GM19351 (cell line): Measurements from ENCODE around the gene BRI3.

Experiments used
- ATAC-seq: cut with Tn5 transposase; IDR thresholded peaks from one replicate; pipeline ENCODE4 v1.9.1; 2021; ENCODE audit warnings: mild to moderate bottlenecking, moderate library complexity; ENCODE audit not compliant: unreplicated experiment

BRI3 gene, protein sequence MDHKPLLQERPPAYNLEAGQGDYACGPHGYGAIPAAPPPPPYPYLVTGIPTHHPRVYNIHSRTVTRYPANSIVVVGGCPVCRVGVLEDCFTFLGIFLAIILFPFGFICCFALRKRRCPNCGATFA

DNA sequence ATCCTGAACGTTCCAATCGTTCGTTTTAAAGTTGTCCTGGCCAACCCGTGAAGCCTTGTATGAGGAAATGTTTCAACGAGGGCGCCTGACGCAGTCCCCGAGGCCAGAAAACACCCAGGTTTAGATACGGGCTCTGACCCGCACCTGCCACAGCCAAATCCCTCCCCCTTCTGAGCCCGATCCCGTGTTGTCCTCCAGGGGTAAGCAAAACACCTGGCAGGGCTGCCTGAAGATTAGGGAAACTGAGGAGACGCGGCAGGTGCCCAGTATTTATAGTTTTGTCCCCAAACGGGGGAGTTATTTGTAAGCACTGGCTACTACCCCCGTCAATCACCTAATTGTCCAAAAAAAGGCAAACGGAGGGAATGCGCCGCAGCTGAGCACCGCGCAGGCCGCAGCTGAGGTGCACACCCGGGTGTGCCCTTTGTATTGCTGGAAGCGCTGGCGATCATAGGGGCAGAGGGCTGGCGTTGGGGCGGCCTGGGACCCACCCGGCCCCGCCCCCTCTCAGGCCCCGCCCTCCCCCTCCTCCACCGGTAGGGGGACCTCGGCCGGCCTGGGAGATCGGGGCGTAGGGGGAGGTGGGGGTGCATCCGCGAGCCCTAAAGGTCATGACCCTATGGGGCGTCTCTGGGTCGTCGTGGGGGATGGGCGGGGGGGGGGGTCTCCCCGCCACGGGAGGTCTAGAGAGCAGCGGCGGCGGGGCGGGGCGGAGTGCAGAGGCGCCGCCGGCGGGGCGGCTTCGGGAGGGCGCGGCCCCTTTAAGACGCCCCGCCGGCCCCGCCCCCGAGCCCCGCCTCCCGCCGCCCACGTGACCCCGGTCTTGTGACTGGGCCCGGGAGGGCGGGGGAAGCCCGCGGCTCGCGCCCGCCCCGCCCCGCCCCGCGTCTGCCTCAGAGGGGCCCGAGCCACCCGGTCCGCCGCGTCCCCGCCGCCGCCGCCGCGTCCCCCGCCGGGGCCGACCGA, at the start of gene BRI3:
Gene BRI3 (plus strand): TSS at position 896 of the 966 bp plus-strand sequence. CDS start 110 bp downstream, outside the sequence.
- peak; percentile 79 for ATAC-seq

DNA sequence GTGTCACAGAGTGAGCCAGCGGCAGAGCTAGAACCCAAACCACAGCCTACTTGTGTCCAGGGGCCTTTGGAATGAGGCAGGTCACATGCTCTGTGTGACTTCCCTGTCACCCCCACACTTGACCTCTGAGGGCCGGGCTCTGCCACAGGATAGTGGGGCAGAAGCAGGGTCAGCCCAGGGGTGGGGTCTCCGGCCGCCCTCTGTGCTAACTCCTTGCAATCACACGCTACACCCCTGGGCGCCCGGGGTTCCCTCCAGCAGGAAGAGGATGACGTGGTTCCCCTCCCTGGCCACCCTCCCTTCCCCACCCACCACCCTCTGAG, 49.3 kb upstream of the BRI3 start:
- no peak for ATAC-seq

DNA sequence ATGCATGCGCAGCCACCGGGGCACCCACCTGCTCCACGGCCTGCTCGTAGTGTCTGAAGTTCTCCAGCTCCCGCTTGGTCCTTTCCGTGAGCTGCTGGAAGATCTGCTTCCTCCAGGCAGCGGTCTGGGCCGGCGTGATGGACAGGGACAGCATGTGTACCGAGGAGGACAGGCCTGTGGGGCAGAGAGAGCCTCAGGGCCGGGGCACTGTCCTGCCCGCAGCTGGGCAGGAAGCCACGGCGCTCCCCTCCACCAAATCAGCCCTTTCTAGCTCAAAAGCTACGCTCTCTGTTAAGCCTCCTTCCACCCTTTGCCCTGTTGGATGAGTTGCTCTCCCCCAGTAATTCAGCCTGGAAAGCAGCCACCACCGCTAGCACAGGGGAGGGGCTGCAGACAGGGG, 48.7 kb upstream of the BRI3 start:
- no peak for ATAC-seq

DNA sequence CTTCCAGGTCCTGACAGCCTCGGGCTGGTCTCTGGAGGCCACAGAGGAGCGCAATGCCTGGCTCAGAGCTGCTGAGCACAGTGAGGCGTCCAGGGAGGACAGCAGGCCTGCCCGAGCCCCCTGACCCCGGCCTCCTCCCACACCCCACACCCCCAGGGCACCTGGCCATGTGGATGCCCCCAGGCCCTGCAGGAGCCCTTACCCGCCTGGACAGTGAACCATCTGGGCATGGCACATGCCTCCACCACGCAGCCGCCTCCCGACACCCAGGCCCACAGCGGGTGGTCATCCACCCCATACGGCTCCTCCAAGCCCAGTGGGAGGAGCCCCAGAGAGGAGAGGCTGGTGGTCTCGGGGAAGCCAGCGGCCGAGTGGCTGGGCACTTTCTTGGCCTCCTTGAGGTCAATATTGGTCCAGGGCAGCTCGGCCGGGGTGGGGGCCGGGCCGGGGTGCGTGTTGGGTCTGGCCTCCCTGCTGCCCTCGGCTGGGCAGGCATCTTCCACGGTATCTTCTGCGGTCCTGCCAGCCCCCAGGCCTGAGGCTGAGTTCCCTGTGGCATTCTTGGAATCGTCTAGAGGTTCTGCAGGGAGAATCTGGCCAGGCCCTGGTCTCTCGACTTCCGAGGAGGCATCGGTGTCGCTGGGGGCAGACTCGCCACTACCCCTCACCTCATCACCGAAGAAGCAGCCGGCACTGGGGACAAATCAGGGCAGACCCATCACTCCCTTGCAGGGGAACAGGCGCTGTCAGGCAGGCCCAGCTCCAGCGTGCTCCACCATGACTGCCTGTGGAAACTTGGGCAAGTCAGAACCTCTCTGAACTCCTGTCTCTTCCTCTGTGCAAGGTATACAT, 48.0 kb upstream of the BRI3 start:
- ATAC-seq, result no peak

DNA sequence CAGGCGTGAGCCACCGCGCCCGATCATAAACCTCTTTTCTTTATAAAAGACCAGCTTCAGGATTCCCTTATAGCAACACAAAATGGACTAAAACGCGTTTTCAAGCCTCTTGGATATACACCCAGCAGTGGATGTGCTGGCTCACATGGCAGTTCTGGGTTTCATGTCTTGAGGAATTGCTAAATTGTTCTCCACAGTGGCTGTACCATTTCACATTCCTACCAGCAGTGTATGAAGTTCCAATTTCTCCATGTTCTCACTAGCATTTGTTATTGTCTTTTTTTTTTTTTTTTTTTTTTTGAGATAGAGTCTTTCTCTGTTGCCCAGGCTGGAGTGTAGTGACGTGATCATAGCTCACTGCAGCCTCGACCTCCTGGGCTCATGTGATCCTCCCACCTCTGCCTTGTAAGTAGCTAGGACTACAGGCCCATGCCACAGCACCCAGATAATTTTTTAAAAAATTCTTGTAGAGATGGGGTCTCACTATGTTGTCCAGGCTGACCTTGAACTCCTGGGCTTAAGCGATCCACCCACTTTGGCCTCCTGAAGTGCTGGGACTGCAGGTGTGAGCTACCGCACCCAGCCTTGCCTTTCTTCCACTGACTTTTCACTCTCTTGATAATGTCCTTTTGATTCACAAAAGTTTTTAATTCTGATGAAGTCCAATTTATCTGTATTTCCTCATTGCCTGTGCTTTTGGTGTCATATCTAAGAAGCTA, 46.9 kb upstream of the BRI3 start:
- no peak for ATAC-seq

DNA sequence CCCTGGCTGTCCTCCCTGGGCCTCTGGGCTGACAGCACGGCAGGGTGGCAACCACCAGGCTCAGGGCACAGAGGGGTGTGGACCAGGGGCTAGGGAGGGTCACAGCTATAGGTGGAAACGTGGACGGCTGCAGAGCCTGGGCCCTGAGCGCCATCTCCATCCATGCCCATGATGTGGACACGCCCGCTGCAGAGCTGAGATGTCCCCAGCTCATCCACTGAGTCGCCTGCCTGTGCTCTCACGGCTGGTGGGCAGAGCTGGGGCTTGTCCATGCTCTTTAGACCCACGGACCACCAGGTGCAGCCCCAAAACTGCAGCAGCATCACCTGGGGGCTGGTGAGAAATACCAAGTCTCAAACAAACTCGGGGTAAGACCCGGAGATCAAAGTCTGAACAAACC, 45.6 kb upstream of the BRI3 start:
- no peak for ATAC-seq

DNA sequence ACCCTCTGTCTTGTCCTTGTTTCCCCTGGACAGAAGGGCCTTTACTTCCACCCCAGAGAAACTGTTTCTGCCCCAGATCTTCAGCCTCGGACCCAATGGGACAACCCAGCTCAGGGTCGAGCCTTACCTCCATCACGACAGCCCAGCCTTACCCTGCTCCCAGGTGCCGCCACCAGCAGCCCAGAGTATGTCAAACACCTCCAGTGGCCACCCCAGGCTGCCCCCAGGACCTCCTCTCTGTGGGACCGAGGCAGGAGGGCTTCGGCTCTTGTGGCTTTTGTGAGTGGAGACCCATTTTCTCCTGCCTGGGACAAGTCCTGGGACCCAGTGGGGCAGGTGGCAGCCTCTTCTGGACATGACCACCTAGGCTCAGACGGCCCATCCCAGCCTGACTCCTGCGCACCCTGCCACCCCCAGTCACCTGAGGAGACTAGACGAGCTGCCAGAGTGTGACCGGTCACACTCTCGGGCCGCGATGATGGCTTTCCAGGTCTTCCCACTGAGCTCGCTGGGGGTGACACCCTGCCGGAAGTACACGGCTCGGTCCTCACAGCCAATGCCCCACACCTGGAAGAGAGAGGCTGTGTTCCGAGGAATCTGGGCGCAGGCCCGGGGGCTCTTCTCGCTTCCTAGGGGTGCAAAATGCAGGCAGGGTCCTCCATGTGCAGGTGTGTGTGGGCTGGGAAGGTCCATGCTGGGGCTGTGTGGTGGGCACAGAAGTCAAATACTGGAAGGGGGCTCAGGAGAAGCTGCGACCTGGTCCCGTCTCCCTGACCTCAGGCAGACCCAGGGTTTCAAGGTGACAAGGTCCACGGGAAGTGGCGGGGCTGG, 44.9 kb upstream of the BRI3 start:
- ATAC-seq, result no peak

DNA sequence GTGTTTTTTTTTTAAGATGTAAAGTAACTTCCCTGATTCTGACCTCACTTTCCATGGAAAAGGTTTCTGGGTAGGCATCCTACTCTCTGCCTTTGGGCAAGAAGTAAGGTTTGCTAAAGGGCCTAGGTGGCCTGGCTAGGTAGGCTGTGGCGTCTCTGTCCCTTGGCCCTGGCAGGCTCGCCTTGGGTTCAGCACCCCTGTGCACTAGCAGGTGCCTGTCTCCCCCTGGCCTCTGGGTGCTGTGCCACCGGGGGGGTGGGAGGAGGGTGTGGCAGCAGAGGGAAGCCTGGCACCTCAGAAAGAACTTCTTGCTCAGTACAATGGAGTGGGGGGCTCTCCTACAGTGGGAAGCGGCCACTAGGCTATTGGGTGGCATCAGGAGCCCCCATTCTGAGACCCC, 43.4 kb upstream of the BRI3 start:
- no peak for ATAC-seq

DNA sequence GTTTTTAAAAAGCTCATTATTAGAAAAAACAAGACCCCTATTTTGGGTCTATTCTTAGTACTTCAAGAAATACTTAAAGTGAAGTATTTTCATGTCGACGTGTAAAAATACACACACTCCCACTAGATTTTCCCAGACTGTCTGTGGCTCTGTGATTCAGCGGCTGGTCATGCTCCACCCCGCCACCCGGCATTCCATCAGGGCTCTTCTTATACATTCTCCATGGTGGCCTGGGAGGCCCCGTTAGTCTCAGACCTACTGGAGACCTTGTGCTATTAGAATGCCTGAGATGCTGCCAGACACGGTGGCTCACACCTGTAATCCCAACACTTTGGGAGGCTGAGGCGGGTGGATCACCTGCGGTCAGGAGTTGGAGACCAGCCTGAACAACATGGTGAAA, 42.5 kb upstream of the BRI3 start:
- ATAC-seq, result no peak

DNA sequence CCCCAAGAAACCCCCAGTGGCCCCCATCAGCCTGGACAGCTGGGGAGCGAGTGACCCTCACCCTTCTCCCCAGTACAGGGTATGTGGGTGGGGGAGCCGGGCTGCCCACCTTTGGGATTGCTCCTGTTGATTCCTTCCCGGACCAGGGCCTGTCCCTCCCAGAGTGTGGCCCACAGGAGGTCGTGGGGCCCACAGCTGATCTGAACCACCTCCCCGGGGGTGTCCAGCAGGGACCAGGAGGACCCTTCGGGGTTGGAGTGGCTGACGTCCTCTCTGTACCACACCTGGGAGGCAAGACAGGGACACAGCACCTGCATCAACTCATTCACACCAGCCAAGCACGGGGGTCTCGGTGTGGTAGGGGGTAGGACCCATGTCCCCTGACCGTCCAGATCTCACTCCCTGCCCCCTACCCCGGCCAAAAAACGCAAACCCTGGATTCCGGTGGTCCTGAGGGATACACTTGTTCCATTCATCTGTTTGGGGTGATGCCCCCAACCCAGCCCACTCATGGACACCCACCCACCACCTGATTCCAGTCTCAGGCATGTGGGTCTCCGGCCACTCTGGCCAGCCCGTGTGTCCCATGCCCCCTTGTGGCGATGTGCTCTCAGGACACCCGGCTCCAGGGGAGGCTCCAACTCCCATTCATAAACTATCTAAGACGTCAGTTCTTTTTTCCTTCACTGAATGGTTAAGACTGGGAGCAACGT, 40.4 kb upstream of the BRI3 start:
- peak; percentile 76 for ATAC-seq

DNA sequence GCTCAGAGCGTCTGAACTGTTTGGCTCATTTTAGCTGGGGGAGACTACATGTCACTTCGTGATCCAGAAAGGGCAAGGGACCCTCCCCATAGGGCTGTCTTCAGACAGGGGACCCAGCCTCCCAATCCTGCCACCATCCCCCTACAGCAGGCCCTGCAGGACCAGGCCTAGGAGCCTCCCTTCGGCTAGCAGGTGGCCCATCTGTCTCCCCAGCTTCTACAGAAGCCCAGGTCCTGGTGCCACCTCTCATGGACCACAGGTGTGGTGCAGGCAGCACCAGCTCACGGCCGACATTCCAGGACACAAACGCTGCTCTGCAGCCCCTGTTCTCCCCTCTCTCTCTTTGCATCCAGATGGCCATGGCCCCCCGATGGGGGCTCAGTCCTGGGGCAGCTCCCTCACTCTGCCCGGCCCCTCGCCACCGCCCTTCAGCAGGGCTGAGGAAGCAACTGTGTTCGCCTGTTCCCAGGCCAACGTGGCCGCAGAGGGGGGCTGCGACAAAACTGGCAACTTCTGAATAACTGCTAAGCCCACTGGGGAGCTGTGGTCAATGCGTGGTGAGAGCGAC, 39.7 kb upstream of the BRI3 start:
- peak; percentile 20 for ATAC-seq

DNA sequence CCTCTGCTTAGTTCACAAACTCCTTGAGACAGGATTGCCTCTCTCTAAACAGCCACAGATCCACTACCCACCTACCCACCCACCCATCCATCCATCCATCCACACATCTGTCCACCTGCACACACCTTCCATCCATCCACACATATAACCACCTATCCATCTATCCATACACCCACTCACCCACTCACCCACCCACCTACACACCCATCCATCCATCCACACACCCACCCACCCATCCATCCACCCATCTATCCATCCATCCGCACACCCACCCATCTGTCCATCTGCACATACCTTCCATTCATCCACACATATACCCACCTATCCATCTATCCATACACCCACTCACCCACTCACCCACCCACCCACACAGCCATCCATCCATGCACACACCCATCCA, 39.1 kb upstream of the BRI3 start:
- ATAC-seq, result no peak

DNA sequence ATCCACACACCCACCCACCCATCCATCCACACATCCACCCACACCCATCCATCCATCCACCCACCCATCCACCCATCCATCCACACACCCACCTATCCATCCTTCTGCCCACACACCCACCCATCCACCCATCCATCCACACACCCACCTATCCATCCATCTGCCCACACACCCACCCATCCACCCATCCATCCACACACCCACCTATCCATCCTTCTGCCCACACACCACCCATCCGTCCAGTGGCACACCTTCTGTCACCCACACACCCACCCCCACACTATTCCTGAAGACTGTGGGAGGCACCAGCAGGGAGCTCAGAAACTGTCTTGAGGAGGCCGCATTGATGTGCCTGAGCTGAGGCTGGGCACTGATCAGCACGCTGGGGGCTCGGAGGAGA, 38.6 kb upstream of the BRI3 start:
- ATAC-seq, result no peak

DNA sequence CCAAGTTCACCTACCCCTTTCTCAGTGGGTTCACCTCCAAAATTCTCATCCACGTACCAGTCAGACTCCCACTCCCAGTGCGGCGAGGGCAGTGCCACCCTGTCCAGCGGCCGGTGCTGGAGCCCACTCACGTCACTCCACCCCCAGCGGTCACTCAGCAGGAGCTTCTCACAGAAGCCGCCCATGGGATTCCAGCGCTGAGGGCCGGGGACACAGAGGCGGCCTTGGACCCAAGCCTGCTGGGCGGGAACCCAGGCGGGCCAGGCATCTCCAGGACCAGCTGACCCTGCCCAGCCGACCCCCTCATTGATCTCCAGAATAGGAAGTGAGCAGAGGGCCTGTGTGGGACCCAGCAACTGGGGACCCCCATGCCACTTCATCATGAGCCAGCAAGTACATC, 36.6 kb upstream of the BRI3 start:
- ATAC-seq, result no peak

DNA sequence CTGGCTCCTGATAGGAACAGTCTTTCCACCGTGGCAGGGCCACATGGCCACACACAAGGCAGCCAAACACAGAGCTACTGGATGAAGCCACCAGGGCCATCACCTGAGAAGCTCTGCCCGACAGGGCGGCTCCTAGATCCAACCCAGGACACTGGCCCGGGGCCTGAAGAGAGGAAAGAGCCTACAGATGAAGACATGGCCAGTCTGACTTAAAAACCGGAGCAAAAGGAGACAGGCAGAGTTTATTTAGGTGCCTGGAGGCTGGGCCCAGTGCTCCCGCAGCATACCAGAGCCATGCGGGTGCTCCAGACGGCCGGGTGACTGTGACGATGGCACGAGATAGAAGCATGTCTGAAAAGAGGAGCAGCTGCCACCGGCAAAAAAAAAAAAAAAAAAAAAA, 33.3 kb upstream of the BRI3 start:
- no peak for ATAC-seq

DNA sequence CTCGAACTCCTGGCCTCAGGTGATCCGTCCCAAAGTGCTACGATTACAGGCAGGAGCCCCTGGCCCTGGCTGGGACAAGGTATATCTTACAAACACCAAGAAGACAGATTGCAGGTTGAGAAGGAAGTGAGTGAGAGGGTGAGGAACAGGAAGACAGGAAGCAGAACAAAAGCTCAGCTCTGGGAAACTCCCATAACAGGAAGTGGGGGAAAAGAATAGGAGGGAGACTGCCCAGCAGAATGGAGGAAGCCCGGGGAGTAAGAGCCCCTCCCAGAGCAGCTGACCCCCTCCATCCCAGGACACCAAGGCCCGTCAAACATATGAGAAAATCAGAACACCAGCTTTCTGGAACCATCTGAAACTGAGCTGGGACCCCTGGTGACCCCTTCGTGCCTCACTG, 32.4 kb upstream of the BRI3 start:
- no peak for ATAC-seq

DNA sequence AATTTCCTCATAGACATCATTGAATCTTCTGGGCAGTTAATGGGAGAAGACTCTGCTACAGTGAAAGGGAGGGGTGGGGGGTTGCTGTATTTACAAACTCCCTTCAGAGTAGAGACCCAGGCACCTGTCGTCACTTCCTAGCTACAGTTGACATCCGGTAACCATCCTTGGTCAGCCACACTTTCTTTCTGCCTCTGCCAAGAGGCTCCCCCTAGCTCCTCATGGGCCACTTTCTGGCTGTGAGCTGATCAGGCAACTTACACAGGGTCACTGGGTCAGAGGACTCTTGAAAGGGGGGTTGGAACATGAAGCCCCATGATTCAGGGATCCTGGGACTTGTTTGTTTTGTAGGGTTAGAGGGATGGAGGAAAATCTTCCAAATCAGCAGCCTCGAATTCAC, 30.7 kb upstream of the BRI3 start:
- ATAC-seq, result peak; percentile 38

DNA sequence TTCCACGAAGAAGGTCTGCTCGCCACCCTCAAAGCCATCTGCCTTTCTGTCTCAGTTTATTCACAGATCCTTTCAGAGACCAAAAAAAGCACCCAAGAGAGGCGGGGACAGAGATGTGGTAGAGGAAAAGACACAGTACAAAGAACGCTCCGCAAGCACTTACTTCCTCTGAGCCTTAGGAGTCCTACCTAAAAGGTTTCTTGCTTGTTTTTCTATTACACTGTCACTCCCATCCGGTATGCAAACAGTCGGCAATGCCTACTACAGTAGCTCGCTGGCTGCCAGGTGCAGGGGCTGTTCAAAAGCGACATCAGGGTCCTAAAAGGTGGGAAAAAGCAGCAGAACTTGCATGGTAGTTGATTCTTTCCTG, 30.3 kb upstream of the BRI3 start:
- peak; percentile 31 for ATAC-seq
